HEK293T (cell line): ENCODE results near the gene ADCY2.
"Not testable (repeated sequence)": the region's sequence is repeated elsewhere in the genome, so short reads cannot be mapped to it uniquely, and the experiment has no call there.

Source experiments
- CTCF ChIA-PET: fragments of 350-600 bp; formaldehyde crosslinking; extraction: SDS; loops from one replicate; lab custom pipeline; 2021; ENCODE audit warnings: antibody characterized with exemption, inconsistent platforms; lab: Yijun Ruan, JAX
- POLR2A ChIA-PET: fragments of 350-600 bp; formaldehyde crosslinking; extraction: SDS; loops from one replicate; lab custom pipeline; 2020; ENCODE audit warnings: antibody characterized with exemption, inconsistent platforms; lab: Yijun Ruan, JAX
- DNase-seq: peaks from one replicate; pipeline ENCODE4 v3.0.0; 2012; ENCODE audit warnings: mixed read lengths; ENCODE audit errors: extremely low spot score
- ARNT ChIP-seq: fragments of 450-650 bp; IDR thresholded peaks from 2 replicates; pipeline ENCODE4 v1.6.1; 2017; ENCODE audit warnings: mild to moderate bottlenecking
- BHLHE40 ChIP-seq: fragments of 450-650 bp; IDR thresholded peaks from 2 replicates; pipeline ENCODE4 v1.6.1; 2016; ENCODE audit warnings: mild to moderate bottlenecking, moderate library complexity, borderline replicate concordance
- CTBP1 ChIP-seq: fragments of 450-650 bp; IDR thresholded peaks from 2 replicates; pipeline ENCODE4 v1.6.1; 2016; ENCODE audit warnings: borderline replicate concordance
- ELF4 ChIP-seq: fragments of 450-650 bp; IDR thresholded peaks from 2 replicates; pipeline ENCODE4 v1.6.1; 2017; ENCODE audit warnings: antibody characterized with exemption
- FOXA1 ChIP-seq: fragments of 450-650 bp; IDR thresholded peaks from 2 replicates; pipeline ENCODE4 v1.6.1; 2016; ENCODE audit warnings: mild to moderate bottlenecking
- FOXK2 ChIP-seq: fragments of 450-650 bp; IDR thresholded peaks from 2 replicates; pipeline ENCODE4 v1.6.1; 2016; ENCODE audit warnings: mild to moderate bottlenecking
- FOXM1 ChIP-seq: fragments of 450-650 bp; IDR thresholded peaks from 2 replicates; pipeline ENCODE4 v1.6.1; 2017; ENCODE audit warnings: mild to moderate bottlenecking, borderline replicate concordance
- HDGF ChIP-seq: fragments of 450-650 bp; IDR thresholded peaks from 2 replicates; pipeline ENCODE4 v1.6.1; 2017; ENCODE audit warnings: antibody characterized with exemption, borderline replicate concordance
- L3MBTL2 ChIP-seq: fragments of 450-650 bp; conservative IDR thresholded peaks from 2 replicates; pipeline ENCODE4 v1.6.1; 2016; ENCODE audit warnings: mild to moderate bottlenecking
- LEF1 ChIP-seq: fragments of 450-650 bp; IDR thresholded peaks from 2 replicates; pipeline ENCODE4 v1.6.1; 2017; ENCODE audit warnings: mild to moderate bottlenecking, borderline replicate concordance
- NFRKB ChIP-seq: fragments of 450-650 bp; IDR thresholded peaks from 2 replicates; pipeline ENCODE4 v1.6.1; 2016; ENCODE audit warnings: mild to moderate bottlenecking, moderate library complexity
- SP1 ChIP-seq: fragments of 450-650 bp; IDR thresholded peaks from 2 replicates; pipeline ENCODE4 v1.6.1; 2017
- SUZ12 ChIP-seq: fragments of 450-650 bp; IDR thresholded peaks from 2 replicates; pipeline ENCODE4 v1.6.1; 2016; ENCODE audit warnings: mild to moderate bottlenecking
- TARDBP ChIP-seq: fragments of 450-650 bp; IDR thresholded peaks from 2 replicates; pipeline ENCODE4 v1.6.1; 2016
- ZNF384 ChIP-seq: fragments of 450-650 bp; IDR thresholded peaks from 2 replicates; pipeline ENCODE4 v1.6.1; 2016
- TF ChIP-seq, protein P1 (sequence below): fragments of 450-650 bp; IDR thresholded peaks from 2 replicates; pipeline ENCODE4 v1.6.1; 2016

ADCY2 gene

GRCh38 chr5:7422316-7423106 lies 26.6 kb downstream of the ADCY2 start:
- no peak for DNase-seq
- ChIA-PET CTCF (no interaction called here), POLR2A (no interaction called here)
- TF ChIP-seq, protein P1, sequence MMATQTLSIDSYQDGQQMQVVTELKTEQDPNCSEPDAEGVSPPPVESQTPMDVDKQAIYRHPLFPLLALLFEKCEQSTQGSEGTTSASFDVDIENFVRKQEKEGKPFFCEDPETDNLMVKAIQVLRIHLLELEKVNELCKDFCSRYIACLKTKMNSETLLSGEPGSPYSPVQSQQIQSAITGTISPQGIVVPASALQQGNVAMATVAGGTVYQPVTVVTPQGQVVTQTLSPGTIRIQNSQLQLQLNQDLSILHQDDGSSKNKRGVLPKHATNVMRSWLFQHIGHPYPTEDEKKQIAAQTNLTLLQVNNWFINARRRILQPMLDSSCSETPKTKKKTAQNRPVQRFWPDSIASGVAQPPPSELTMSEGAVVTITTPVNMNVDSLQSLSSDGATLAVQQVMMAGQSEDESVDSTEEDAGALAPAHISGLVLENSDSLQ = no peak
- TF ChIP-seq TARDBP (no peak), L3MBTL2 (no peak), FOXM1 (no peak), FOXK2 (no peak), CTBP1 (no peak), FOXA1 (no peak), ZNF384 (no peak), ELF4 (no peak), SUZ12 (no peak), NFRKB (no peak), HDGF (no peak), LEF1 (no peak), ARNT (no peak), BHLHE40 (no peak), SP1 (no peak)

GRCh38 chr5:7423231-7423630 lies 27.3 kb downstream of the ADCY2 start:
- POLR2A ChIA-PET, CTCF ChIA-PET, DNase-seq: not testable (repeated sequence)

GRCh38 chr5:7425830-7426229 lies 29.9 kb downstream of the ADCY2 start:
- POLR2A ChIA-PET = no interaction called here
- CTCF ChIA-PET = no interaction called here
- no peak for TF ChIP-seq ARNT
- TF ChIP-seq BHLHE40 = no peak
- no peak for TF ChIP-seq FOXA1
- TF ChIP-seq CTBP1 = no peak
- TF ChIP-seq, protein P1 = no peak
- no peak for TF ChIP-seq TARDBP
- no peak for TF ChIP-seq FOXK2
- no peak for TF ChIP-seq SUZ12
- no peak for TF ChIP-seq ELF4
- TF ChIP-seq SP1 = no peak
- no peak for TF ChIP-seq HDGF
- TF ChIP-seq FOXM1 = no peak
- DNase-seq = no peak

GRCh38 chr5:7426284-7426683 lies 30.3 kb downstream of the ADCY2 start:
- ChIA-PET POLR2A (no interaction called here), CTCF (no interaction called here)
- DNase-seq = no peak
- TF ChIP-seq ARNT = no peak
- TF ChIP-seq FOXK2 = no peak

GRCh38 chr5:7434914-7435313 lies 39.0 kb downstream of the ADCY2 start:
- CTCF ChIA-PET = no interaction called here
- POLR2A ChIA-PET = no interaction called here
- DNase-seq = no peak
- TF ChIP-seq HDGF (no peak), NFRKB (no peak), LEF1 (no peak), BHLHE40 (no peak), CTBP1 (no peak)
- TF ChIP-seq, protein P1 = no peak

- CTCF ChIA-PET = no interaction called here
- POLR2A ChIA-PET = no interaction called here
- TF ChIP-seq FOXK2 (no peak), FOXM1 (no peak), LEF1 (no peak), FOXA1 (no peak), SP1 (no peak), HDGF (no peak), SUZ12 (no peak), ZNF384 (no peak), TARDBP (no peak), ELF4 (no peak), NFRKB (no peak), CTBP1 (no peak), ARNT (no peak), BHLHE40 (no peak), L3MBTL2 (no peak)
- TF ChIP-seq, protein P1 = no peak
- DNase-seq = no peak
Observed at GRCh38 chr5:7435503-7435902, 39.6 kb downstream of the ADCY2 start.
